Peyer's patch (tissue), 4 donors: ENCODE data around the gene MUC5B.

Experiments
- POLR2A ChIP-seq, 2 donors: fragments of 450-650 bp; IDR thresholded peaks; one replicate each; pipeline ENCODE4 v1.5.1; 2017; ENCODE audit warnings: antibody characterized with exemption in 2 of 2, mild to moderate bottlenecking in 2 of 2, moderate library complexity in 2 of 2
- TF ChIP-seq, protein P1 (sequence below), 6 experiments: fragments of 450-650 bp in 4 of 6; fragments of 200-600 bp in 2 of 6; sonication (generic) in 1 of 6; IDR thresholded peaks; one replicate each; pipeline ENCODE4 v1.5.1; 2017 to 2019; ENCODE audit warnings: antibody characterized with exemption in 6 of 6, mild to moderate bottlenecking in 3 of 6, moderate library complexity in 1 of 6

DNA sequence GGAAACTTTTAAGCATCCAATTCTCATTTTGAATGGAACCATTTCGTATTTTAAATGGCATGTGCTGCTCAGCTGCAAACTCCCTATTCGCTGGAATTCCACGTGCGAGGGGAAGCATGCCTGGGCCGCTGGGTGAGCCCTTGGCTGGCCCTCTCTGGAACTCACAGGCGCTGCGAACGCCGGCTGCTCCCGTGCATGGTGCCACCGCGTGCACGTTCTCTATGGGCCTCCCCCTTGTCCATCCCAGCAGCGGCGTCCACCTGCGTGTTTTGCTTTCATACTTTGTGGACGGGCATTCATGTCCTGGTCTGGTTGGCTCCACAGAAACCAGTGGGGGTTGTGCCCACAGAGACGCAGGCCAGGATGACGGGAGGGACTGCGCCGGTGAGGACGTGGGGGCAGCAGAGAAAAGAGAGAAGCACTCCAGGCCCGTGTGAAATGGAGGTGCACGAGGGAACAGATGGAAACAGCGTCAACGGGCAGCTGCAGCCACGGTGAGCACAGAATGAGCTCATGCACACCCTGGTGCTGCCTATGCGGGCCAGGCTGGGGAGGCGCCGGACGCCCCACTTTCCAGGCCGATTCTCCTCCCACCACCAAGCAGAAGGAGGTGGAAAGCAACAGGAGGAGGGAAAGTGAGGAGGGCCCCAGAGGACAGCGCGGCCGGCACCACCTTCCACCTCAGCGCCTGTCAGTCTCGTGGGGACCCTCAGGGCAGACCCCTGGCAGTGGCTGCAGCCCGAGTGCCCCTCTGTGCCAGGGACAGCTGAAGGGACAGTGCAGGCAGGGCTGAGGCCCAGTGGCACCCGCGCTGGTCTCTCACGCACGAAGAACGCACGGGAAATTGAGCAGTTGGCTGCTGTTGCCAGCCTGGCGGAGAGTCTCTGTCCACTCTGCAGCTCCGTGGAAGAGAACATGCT is 57.5 kb downstream of the MUC5B start:
- TF ChIP-seq, protein P1, sequence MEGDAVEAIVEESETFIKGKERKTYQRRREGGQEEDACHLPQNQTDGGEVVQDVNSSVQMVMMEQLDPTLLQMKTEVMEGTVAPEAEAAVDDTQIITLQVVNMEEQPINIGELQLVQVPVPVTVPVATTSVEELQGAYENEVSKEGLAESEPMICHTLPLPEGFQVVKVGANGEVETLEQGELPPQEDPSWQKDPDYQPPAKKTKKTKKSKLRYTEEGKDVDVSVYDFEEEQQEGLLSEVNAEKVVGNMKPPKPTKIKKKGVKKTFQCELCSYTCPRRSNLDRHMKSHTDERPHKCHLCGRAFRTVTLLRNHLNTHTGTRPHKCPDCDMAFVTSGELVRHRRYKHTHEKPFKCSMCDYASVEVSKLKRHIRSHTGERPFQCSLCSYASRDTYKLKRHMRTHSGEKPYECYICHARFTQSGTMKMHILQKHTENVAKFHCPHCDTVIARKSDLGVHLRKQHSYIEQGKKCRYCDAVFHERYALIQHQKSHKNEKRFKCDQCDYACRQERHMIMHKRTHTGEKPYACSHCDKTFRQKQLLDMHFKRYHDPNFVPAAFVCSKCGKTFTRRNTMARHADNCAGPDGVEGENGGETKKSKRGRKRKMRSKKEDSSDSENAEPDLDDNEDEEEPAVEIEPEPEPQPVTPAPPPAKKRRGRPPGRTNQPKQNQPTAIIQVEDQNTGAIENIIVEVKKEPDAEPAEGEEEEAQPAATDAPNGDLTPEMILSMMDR (IDR thresholded peaks at IDR 0.05), result no peak
- no peak for TF ChIP-seq POLR2A (IDR thresholded peaks at IDR 0.05)
